GM12878 (cell line): ENCODE results near the gene NUMA1.

ENCODE experiments used
- CHD2 ChIP-seq: IDR thresholded peaks from 2 replicates; pipeline ENCODE4 v1.6.1; 2011; ENCODE audit warnings: low read depth, low read length, improper control_type of control experiment, borderline replicate concordance
- CHD4 ChIP-seq: fragments of 200-600 bp; sonication (generic); IDR thresholded peaks from 2 replicates; pipeline ENCODE4 v1.6.1; 2016; ENCODE audit warnings: mild to moderate bottlenecking
- EP300 ChIP-seq, 2 experiments: fragments of 150-350 bp in 1 of 2; IDR thresholded peaks; 2 replicates each; pipeline ENCODE4 v1.6.1; 2011 to 2012; ENCODE audit warnings: low read depth in 2 of 2, low read length in 2 of 2, borderline replicate concordance in 1 of 2, improper control_type of control experiment in 1 of 2, inconsistent platforms in 1 of 2; ENCODE audit not compliant: control insufficient read depth in 1 of 2
- MEF2A ChIP-seq: IDR thresholded peaks from 2 replicates; pipeline ENCODE4 v1.6.1; 2011; ENCODE audit warnings: low read depth, mild to moderate bottlenecking, low read length, moderate library complexity; ENCODE audit not compliant: insufficient read depth
- MYB ChIP-seq: fragments of 150-350 bp; IDR thresholded peaks from 2 replicates; pipeline ENCODE4 v1.6.1; 2014; ENCODE audit warnings: mild to moderate bottlenecking, low read depth, low read length, borderline replicate concordance
- NFXL1 ChIP-seq: fragments of 450-650 bp; IDR thresholded peaks from 2 replicates; pipeline ENCODE4 v1.6.1; 2017; ENCODE audit warnings: antibody characterized with exemption, mild to moderate bottlenecking, borderline replicate concordance
- ZBTB33 ChIP-seq: fragments of 450-650 bp; IDR thresholded peaks from 2 replicates; pipeline ENCODE4 v1.6.1; 2017; ENCODE audit warnings: mild to moderate bottlenecking
- ZSCAN29 ChIP-seq: fragments of 450-650 bp; IDR thresholded peaks from 2 replicates; pipeline ENCODE4 v1.6.1; 2017; ENCODE audit warnings: mild to moderate bottlenecking, moderate library complexity
- TF ChIP-seq, protein P1 (sequence below), 3 experiments: IDR thresholded peaks in 2 of 3; conservative IDR thresholded peaks in 1 of 3; 2 replicates each; pipeline ENCODE4 v1.5.1; 2011; ENCODE audit warnings: low read depth in 3 of 3, low read length in 3 of 3, mild to moderate bottlenecking in 3 of 3, control low read depth in 2 of 3, moderate library complexity in 2 of 3, inconsistent platforms in 1 of 3, mixed read lengths in 1 of 3; ENCODE audit not compliant: control insufficient read depth in 2 of 3, insufficient read depth in 1 of 3; ENCODE audit errors: extremely low read depth in 1 of 3

DNA sequence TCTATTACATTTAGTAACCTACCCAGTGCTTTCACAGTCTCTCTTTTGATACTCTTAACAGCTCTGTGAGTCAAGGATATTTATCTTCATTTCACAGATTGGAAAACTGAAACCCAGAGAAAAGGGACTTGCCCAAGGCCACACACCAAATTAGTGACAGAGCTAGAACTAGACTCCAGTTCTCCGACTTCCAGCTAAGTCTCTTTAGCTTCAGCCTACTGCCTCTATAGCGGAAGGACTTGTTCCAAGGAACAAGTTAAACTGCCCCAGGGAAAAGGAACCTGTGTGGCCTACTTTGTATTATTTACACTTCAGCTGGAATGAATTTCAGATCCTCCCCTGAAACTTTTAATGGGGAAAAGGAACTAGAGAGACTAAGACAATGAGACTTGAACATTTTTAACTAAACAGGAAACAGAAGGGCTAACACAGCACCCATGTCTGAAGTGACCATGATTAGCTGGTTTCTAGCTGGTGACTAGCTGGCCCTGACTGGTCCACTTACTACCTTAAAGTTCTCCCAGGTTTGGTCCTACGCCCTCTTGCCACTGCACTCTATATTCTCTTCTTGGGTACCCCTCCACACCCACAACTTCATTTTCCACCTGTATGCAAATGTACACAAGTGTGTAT, 1.6 kb upstream of the NUMA1 start:
- TF ChIP-seq EP300 (IDR thresholded peaks at IDR 0.05; ENCODE audit: borderline replicate concordance in 1 of 2, control insufficient read depth in 1 of 2, low read depth in 2 of 2, low read length in 2 of 2) (no peak), CHD4 (no peak), CHD2 (no peak), MEF2A (no peak), NFXL1 (no peak), ZSCAN29 (no peak), MYB (no peak), ZBTB33 (no peak)
- TF ChIP-seq, protein P1, sequence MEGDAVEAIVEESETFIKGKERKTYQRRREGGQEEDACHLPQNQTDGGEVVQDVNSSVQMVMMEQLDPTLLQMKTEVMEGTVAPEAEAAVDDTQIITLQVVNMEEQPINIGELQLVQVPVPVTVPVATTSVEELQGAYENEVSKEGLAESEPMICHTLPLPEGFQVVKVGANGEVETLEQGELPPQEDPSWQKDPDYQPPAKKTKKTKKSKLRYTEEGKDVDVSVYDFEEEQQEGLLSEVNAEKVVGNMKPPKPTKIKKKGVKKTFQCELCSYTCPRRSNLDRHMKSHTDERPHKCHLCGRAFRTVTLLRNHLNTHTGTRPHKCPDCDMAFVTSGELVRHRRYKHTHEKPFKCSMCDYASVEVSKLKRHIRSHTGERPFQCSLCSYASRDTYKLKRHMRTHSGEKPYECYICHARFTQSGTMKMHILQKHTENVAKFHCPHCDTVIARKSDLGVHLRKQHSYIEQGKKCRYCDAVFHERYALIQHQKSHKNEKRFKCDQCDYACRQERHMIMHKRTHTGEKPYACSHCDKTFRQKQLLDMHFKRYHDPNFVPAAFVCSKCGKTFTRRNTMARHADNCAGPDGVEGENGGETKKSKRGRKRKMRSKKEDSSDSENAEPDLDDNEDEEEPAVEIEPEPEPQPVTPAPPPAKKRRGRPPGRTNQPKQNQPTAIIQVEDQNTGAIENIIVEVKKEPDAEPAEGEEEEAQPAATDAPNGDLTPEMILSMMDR (IDR thresholded peaks at IDR 0.05 in 2 of 3, conservative IDR thresholded peaks at IDR 0.05 in 1 of 3; ENCODE audit: control insufficient read depth in 2 of 3, extremely low read depth in 1 of 3, insufficient read depth in 1 of 3, low read depth in 3 of 3, low read length in 3 of 3) = no peak
